Subcutaneous adipose tissue (tissue), 4 donors: ENCODE measurements around the gene RNASEH2B. TPM values are rescaled to one million over a fixed set of nuclear protein-coding genes. Genes with fewer than 3 reads are reported as not detected.

Experiments
- total RNA-seq, 4 donors: library from RNA; depleted of rRNA; stranded (reverse); fragments of >200 nt; gene quantifications; one replicate each; pipeline ENCODE4 v1.1.0, GENCODE V29; 2016
- TF ChIP-seq, protein P1 (sequence below): fragments of 450-650 bp; IDR thresholded peaks from one replicate; pipeline ENCODE4 v1.5.1; 2016; ENCODE audit warnings: low read depth, mild to moderate bottlenecking, control low read depth, antibody characterized with exemption, moderate library complexity

RNASEH2B gene
- total RNA-seq, 4 donors from 2014 or later = 23.4 to 63.6 (median 39.0) TPM

DNA sequence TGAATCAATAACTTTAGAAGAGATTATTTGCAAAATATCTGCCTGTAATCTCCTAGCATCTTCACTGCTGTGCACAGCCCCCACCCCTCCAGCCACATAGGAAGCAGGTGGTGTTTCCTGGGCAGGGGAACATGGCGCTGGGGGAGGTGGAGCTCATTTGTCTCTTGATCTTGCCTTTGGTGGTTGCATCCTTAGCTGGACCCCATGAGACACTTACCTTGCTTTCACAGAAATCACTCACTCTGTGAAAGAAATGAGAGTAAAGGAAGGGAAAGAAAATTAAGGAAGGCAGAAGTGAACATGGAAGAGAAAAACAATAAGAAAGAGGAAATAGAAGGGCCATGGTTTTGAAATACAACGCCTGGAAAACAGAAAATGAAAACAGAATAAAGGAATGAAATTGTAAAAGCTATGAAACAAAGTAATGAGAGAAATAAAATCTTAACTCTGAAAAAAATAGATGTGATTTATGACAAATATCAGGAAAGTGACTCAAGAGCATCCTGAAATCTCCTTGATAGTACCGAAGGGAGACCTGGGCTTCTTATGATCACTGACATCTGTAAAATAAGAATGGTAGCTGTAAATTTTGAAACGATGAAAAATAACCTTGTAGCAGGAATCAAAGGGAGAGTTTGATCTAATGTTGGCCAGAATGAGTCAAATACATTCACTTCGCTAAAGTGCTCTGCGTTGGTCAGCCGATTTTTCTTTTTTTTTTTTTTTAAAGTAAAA lies 17.2 kb upstream of the RNASEH2B start:
- TF ChIP-seq, protein P1, sequence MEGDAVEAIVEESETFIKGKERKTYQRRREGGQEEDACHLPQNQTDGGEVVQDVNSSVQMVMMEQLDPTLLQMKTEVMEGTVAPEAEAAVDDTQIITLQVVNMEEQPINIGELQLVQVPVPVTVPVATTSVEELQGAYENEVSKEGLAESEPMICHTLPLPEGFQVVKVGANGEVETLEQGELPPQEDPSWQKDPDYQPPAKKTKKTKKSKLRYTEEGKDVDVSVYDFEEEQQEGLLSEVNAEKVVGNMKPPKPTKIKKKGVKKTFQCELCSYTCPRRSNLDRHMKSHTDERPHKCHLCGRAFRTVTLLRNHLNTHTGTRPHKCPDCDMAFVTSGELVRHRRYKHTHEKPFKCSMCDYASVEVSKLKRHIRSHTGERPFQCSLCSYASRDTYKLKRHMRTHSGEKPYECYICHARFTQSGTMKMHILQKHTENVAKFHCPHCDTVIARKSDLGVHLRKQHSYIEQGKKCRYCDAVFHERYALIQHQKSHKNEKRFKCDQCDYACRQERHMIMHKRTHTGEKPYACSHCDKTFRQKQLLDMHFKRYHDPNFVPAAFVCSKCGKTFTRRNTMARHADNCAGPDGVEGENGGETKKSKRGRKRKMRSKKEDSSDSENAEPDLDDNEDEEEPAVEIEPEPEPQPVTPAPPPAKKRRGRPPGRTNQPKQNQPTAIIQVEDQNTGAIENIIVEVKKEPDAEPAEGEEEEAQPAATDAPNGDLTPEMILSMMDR = no peak

DNA sequence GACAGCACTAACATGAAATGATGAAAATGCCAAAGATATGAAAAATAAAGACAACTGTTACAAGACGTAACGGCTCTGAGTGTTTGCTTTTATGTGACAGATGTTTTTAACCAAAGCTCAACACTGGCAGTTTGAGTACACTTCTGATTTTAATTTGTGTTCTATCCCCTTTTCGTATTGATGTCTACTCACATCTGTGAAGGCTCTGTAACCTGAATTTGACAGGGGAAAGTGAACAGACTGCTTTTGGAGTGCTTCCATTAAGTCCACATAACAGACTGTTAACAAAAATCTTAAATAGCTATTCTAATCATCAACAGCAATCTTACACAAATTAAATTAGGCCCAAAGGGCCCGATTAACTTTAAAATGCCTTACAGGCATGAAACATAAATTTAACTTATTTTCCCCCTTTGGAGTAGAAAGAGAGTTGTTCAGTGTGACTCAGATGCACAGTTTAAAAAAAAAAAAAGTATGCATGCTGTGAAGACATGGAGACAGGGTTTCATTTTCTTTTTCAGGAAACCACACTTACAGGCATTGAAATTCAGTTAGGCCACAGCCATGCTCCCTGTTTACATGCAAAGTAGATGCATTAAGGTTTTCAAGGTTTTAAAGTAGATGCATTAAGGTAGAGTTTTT lies 16.3 kb upstream of the RNASEH2B start:
- TF ChIP-seq, protein P1 = no peak

DNA sequence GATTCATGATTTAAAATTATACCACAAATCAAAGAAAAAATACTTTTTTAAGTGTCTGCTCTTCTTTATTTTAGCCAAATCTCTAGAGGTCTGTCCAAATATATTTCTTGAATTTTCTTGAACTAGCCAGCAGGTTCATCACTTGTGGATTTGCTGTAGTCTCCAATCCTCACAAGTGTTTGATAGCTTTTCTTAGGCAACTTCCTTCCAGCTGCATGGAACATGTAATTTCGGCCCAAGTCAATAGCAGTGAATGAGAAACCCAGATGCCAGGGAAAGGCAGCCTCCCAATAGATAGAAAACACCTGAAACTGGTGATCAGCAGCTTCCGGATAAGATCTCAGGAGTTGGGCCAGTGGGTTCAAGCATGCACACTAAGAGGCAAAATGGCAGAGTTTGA lies 15.6 kb upstream of the RNASEH2B start:
- TF ChIP-seq, protein P1 = no peak

DNA sequence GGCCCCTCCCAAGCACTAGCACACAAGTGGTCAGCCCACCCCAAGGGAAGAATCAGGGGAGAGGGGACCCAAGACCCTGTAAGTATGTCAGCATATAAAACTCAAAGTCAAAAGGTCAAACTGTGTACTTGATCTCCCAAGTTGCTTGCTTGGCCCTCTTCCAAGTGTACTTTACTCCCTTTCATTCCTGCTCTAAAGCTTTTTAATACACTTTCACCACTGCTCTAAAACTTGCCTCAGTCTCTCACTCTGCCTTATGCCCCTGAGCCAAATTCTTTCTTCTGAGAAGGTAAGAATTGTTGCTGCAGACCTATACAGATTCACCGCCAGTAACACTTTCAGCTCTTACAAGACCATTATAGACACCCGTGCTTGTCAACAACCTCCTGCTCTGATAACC lies 15.1 kb upstream of the RNASEH2B start:
- TF ChIP-seq, protein P1 = no peak

DNA sequence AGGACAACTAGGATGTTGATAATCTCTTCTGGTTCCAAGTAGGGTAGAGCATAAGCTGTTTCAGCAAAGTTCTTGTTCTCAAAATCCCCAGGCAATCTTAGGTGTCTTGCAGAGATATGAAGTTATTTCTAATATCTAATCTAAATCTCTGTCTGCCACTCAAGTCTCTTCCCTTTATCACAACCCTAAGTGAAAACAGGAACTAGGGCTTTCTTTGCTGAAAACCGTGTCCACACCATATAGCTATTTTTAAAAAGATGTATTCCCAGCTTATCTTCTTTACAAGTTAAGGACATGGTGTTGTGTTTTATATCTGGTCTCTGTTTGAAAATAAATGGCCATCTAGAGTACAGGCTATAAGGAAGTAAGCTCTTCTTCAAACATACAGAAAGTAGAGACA lies 11.3 kb upstream of the RNASEH2B start:
- TF ChIP-seq, protein P1 = no peak

DNA sequence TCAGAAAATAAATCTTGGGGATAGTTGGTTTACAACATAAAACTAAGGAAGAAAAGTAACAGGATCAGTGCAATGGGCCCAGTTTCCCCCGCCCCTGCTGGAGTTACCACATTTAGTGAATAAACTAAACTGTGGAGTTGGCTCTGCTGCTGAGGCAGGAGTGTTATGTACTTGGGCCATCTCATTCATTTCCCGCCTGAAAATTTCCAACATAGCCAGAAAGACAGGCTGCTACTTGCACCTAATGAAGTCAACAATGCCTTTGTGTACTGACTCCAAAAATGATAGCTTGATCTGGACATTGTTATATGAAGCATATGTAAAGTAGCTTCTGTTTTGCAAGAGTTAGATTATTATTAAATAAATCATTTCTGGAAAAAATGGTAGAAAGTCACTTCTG lies 7.9 kb upstream of the RNASEH2B start:
- TF ChIP-seq, protein P1 = no peak

DNA sequence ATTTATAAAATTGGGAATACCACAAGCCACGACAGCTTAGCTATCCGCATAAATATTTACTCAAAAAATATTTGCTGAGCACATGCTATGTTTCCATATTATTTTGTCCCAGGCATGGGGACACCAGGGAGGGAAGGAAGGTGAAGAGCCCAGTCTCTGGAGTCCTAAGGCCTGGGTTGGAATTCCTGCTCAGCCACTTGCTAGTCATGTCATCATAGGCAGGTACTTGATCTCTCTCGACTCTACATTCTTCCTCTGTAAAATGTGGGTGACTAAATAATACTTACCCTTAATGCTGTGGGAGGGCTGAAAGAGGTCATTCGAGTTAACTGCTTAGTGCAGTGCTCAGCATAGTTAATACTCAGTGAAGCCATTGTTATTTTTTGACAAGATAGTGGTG lies 4.3 kb upstream of the RNASEH2B start:
- TF ChIP-seq, protein P1 = no peak
